GM12878 (cell line): ENCODE measurements around the gene APOA5. TPM values are rescaled to one million over a fixed set of nuclear protein-coding genes. Genes with fewer than 3 reads are reported as not detected.

ENCODE experiments used
- ATAC-seq: fragments of 200-7000 bp; cut with Tn5 transposase; 3 replicates; pipeline ENCODE4 v1.9.1; 2020; ENCODE audit warnings: mild to moderate bottlenecking, moderate library complexity
- BruUV-seq: library from RNA; stranded (reverse); fragments of 400-500 nt; replicated peaks from 2 replicates; lab custom pipeline; 2021; lab: Mats Ljungman, UMichigan
- CTCF ChIA-PET: fragments of 300-600 bp; sonication (Branson Sonifier 250); formaldehyde crosslinking; extraction: SDS; loops from one replicate; lab custom pipeline; 2021; ENCODE audit warnings: inconsistent platforms; lab: Yijun Ruan, JAX
- POLR2A ChIA-PET: fragments of 350-600 bp; formaldehyde crosslinking; extraction: SDS; loops from one replicate; lab custom pipeline; 2021; ENCODE audit warnings: inconsistent platforms; lab: Charles Lee
- RAD21 ChIA-PET: fragments of 300-600 bp; sonication (Branson Sonifier 250); formaldehyde crosslinking; loops from one replicate; lab custom pipeline; 2023; ENCODE audit warnings: antibody characterized with exemption; ENCODE audit not compliant: unreplicated experiment; lab: Charles Lee
- SMC1A ChIA-PET: fragments of 300-600 bp; sonication (Branson Sonifier 250); formaldehyde crosslinking; loops from one replicate; lab custom pipeline; 2023; ENCODE audit not compliant: unreplicated experiment, uncharacterized antibody; lab: Charles Lee
- DNase-seq: peaks from one replicate; pipeline ENCODE4 v3.0.0-alpha.2; 2011; ENCODE audit warnings: low read depth, low spot score
- FAIRE-seq: peaks from 3 replicates; lab custom pipeline; 2011; peaks lifted over from hg19 to GRCh38; lab: Jason Lieb, UNC
- H2AFZ ChIP-seq: 2 replicates; pipeline ENCODE4 v1.6.0; 2011; ENCODE audit warnings: low read depth, low read length, control low read depth; ENCODE audit not compliant: control insufficient read depth
- H3K27ac ChIP-seq: 2 replicates; pipeline ENCODE4 v1.5.1; 2011; ENCODE audit warnings: control low read depth; ENCODE audit not compliant: control insufficient read depth, insufficient read depth
- H3K27me3 ChIP-seq, 2 experiments: replicated peaks in 1 of 2; 2 replicates each; pipeline versions ENCODE4 v1.6.0 to v1.6.1; 2011; ENCODE audit warnings: low read length in 1 of 2; ENCODE audit not compliant: control insufficient read depth in 2 of 2, insufficient read depth in 2 of 2
- H3K36me3 ChIP-seq, 2 experiments: 2 replicates each; pipeline ENCODE4 v1.5.1; 2011; ENCODE audit warnings: low read length in 1 of 2; ENCODE audit not compliant: control insufficient read depth in 2 of 2, insufficient read depth in 2 of 2
- H3K4me1 ChIP-seq: 2 replicates; pipeline ENCODE4 v1.6.1; 2011; ENCODE audit warnings: mild to moderate bottlenecking, low read length, moderate library complexity, mixed read lengths; ENCODE audit not compliant: control insufficient read depth, insufficient read depth
- H3K4me2 ChIP-seq: 2 replicates; pipeline ENCODE4 v1.6.0; 2011; ENCODE audit warnings: control low read depth; ENCODE audit not compliant: control insufficient read depth, insufficient read depth
- H3K4me3 ChIP-seq: fragments of 200-600 bp; sonication (generic); 2 replicates; pipeline ENCODE4 v1.5.1; 2016
- H3K79me2 ChIP-seq: 2 replicates; pipeline ENCODE4 v1.6.0; 2011; ENCODE audit warnings: low read length; ENCODE audit not compliant: control insufficient read depth, insufficient read depth
- H3K9ac ChIP-seq: 2 replicates; pipeline ENCODE4 v1.8.0; 2011; ENCODE audit warnings: low read length, control low read depth, mixed read lengths; ENCODE audit not compliant: control insufficient read depth, insufficient read depth
- H3K9me3 ChIP-seq: replicated peaks from 3 replicates; pipeline ENCODE4 v1.5.1; 2011; ENCODE audit warnings: mild to moderate bottlenecking, low read length; ENCODE audit not compliant: control insufficient read depth, insufficient read depth
- H4K20me1 ChIP-seq: 2 replicates; pipeline ENCODE4 v1.6.0; 2011; ENCODE audit not compliant: control insufficient read depth, insufficient read depth
- CREM ChIP-seq: IDR thresholded peaks from 2 replicates; pipeline ENCODE4 v1.6.1; 2014; ENCODE audit warnings: antibody characterized with exemption, low read depth
- FOS ChIP-seq: IDR thresholded peaks from 3 replicates; pipeline ENCODE4 v1.6.1; 2011; ENCODE audit warnings: borderline replicate concordance; ENCODE audit not compliant: insufficient read length; ENCODE audit errors: extremely low read depth
- MEF2B ChIP-seq: fragments of 450-650 bp; IDR thresholded peaks from 2 replicates; pipeline ENCODE4 v1.6.1; 2018; ENCODE audit warnings: mild to moderate bottlenecking, moderate library complexity; ENCODE audit not compliant: partially characterized antibody, poor library complexity, severe bottlenecking
- NR2C2 ChIP-seq: IDR thresholded peaks from 2 replicates; pipeline ENCODE4 v1.6.1; 2011; ENCODE audit warnings: borderline replicate concordance, low read depth; ENCODE audit not compliant: control insufficient read depth, insufficient read length
- TCF3 ChIP-seq: IDR thresholded peaks from 2 replicates; pipeline ENCODE4 v1.6.1; 2012; ENCODE audit warnings: low read depth, mild to moderate bottlenecking, low read length, borderline replicate concordance; ENCODE audit not compliant: insufficient read depth
- ZSCAN29 ChIP-seq: fragments of 450-650 bp; IDR thresholded peaks from 2 replicates; pipeline ENCODE4 v1.6.1; 2017; ENCODE audit warnings: mild to moderate bottlenecking, moderate library complexity
- ZZZ3 ChIP-seq: IDR thresholded peaks from 2 replicates; pipeline ENCODE4 v1.6.1; 2011; ENCODE audit warnings: low read depth; ENCODE audit not compliant: control insufficient read depth, insufficient read length
- WGBS: methylation state at CpG from one replicate; pipeline ENCODE4 v1.1.6; 2016; ENCODE audit warnings: low lambda C conversion rate; ENCODE audit not compliant: insufficient replicate concordance, insufficient coverage; ENCODE audit errors: missing lambda C conversion rate; 5-methylcytosine and 5-hydroxymethylcytosine counted together
- in situ Hi-C: fragments of 300-500 bp; cut with MboI; formaldehyde crosslinking; loops from 9 replicates; pipeline ENCODE4 v1.14.3; 2018; ENCODE audit warnings: mixed read lengths
- intact Hi-C: fragments of 100-400 bp; cut with micrococcal nuclease; formaldehyde crosslinking; loops from one replicate; pipeline ENCODE4 v1.14.2; 2022; ENCODE audit not compliant: unreplicated experiment
- polyA plus RNA-seq, 11 experiments: library from polyadenylated mRNA; depleted of rRNA in 4 of 11; unstranded in 6 of 11; stranded (reverse) in 5 of 11; fragments of >200 nt; fragmentation: Nextera tagmentation in 4 of 11; fragmentation: Illumina TruSeq in 1 of 11; extraction: Ambion mirVana in 4 of 11; extraction: Trizol in 1 of 11; gene quantifications; 1 replicate in 1 of 11; 2 replicates in 10 of 11; pipeline versions ENCODE4 v1.2.1 to v1.2.3, GENCODE V29; 2011 to 2016; ENCODE audit warnings: inconsistent platforms in 2 of 11, missing spikeins in 2 of 11, low read depth in 1 of 11
- total RNA-seq, 4 experiments: library from RNA; depleted of rRNA in 3 of 4; stranded (reverse); fragments of >200 nt in 3 of 4; fragmentation: Illumina TruSeq in 1 of 4; extraction: Trizol in 1 of 4; gene quantifications; 2 replicates each; pipeline versions ENCODE4 v1.2.1 to v1.2.3, GENCODE V29; 2013 to 2021

The APOA5 gene
- total and polyA plus RNA-seq, 10 of the 15 experiments (the other 5 are each of a cell fraction or from before 2014, with no cell fraction given) = 0.15 TPM; not detected in 9

DNA sequence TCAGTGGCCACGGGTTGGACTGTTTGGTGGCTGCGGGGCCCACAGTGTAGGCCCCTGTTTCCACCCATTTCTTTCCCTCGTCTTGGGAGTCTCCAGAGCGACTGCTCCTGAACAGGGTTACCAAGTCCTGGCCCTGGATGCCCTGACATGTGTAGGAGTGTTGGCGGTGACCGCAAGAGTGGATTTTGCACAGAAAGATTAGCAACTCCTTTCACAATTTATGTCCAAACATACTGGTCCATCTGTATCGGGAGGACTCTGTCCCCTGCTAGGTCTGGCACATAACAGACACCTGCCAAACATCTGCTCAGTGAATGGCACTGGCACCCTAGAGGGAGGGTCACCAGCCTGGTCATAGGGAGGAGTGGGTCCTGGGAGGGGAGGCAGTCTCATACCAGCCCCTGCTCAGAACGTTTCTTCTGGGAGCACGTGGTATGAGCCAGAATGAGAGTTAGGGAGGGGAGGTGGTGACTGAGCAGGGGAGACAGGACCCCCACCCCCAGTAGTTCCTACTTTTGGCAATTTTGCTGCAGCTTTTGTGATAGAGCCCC is 49.1 kb upstream of the APOA5 start:
- no TSS peak for BruUV-seq
- Histone ChIP-seq H3K27ac (no peak overlapping the region), H4K20me1 (no peaks in the 10 kb centered on the region), H3K4me3 (no peak overlapping the region), H3K36me3 (peaks cover 0 to 10% of the 10 kb centered on the region in 2 experiments; a peak in 1 of 4 replicates), H3K9ac (no peak overlapping the region), H2AFZ (no peak overlapping the region), H3K9me3 (no peaks in the 10 kb centered on the region), H3K4me1 (0 out of 2 replicates have a peak, but pooled peaks cover under 1% of the 10 kb centered on the region), H3K27me3 (no peaks in the 10 kb centered on the region), H3K79me2 (no peaks in the 10 kb centered on the region), H3K4me2 (no peak overlapping the region)
- no peak for TF ChIP-seq MEF2B
- no peak for TF ChIP-seq FOS
- no peak for TF ChIP-seq CREM
- TF ChIP-seq NR2C2 = no peak
- TF ChIP-seq TCF3 = no peak
- no peak for TF ChIP-seq ZSCAN29
- no peak for TF ChIP-seq ZZZ3
- 59% methylated on average over 9 of the region's 9 CpGs for WGBS
- FAIRE-seq (no peak), DNase-seq (no peak), ATAC-seq (no peak)
- in situ Hi-C loops = no loop called here
- RAD21 ChIA-PET = no interaction called here
- SMC1A ChIA-PET = interaction anchor here (2.5 kb wide), 1 partner anchor 12 kb away, joined by 9 read pairs; no protein-coding TSS in a partner anchor
- CTCF ChIA-PET = interaction anchor here (1.3 kb wide), 1 partner anchor 14 kb away, joined by 3 read pairs; no protein-coding TSS in a partner anchor
- POLR2A ChIA-PET = no interaction called here
- intact Hi-C loops = no loop called here
